SK-N-SH treated with all-trans-retinoic acid at 6 μM for 48 hours (cell line): ENCODE data around the gene GRIK3.

Source experiments
- ATAC-seq: fragments of 200-7000 bp; cut with Tn5 transposase; 3 replicates; pipeline ENCODE4 v1.9.1; 2020; ENCODE audit warnings: mild to moderate bottlenecking, moderate library complexity
- ARNTL ChIP-seq: fragments of 450-650 bp; formaldehyde crosslinking; IDR thresholded peaks from 2 replicates; pipeline ENCODE4 v1.5.0; 2020; ENCODE audit warnings: low read depth, mild to moderate bottlenecking, moderate library complexity, borderline replicate concordance
- BACH2 ChIP-seq: fragments of 250-450 bp; sonication (Bioruptor Pico); IDR thresholded peaks from 2 replicates; pipeline ENCODE4 v1.9.0; 2021; ENCODE audit warnings: mild to moderate bottlenecking, borderline replicate concordance
- CSDC2 ChIP-seq: fragments of 250-450 bp; sonication (Bioruptor Pico); IDR thresholded peaks from 2 replicates; pipeline ENCODE4 v1.5.0; 2020; ENCODE audit warnings: mild to moderate bottlenecking, moderate library complexity
- CSRNP3 ChIP-seq: fragments of 250-450 bp; sonication (Bioruptor Pico); IDR thresholded peaks from 2 replicates; pipeline ENCODE4 v1.5.1; 2021; ENCODE audit warnings: mild to moderate bottlenecking, moderate library complexity
- ESRRG ChIP-seq: fragments of 250-450 bp; sonication (Bioruptor Pico); IDR thresholded peaks from 2 replicates; pipeline ENCODE4 v1.6.1; 2021; ENCODE audit warnings: mild to moderate bottlenecking
- GLIS3 ChIP-seq: fragments of 250-450 bp; sonication (Bioruptor Pico); IDR thresholded peaks from 2 replicates; pipeline ENCODE4 v1.5.0; 2020; ENCODE audit warnings: mild to moderate bottlenecking, moderate library complexity
- ISL1 ChIP-seq: fragments of 250-450 bp; sonication (Bioruptor Pico); IDR thresholded peaks from 2 replicates; pipeline ENCODE4 v2.1.2; 2022; ENCODE audit warnings: mild to moderate bottlenecking, moderate library complexity
- OSR1 ChIP-seq: fragments of 250-450 bp; sonication (Bioruptor Pico); IDR thresholded peaks from 2 replicates; pipeline ENCODE4 v1.8.0; 2022; ENCODE audit warnings: moderate library complexity, mild to moderate bottlenecking, inconsistent platforms
- PATZ1 ChIP-seq: fragments of 250-450 bp; sonication (Bioruptor Pico); IDR thresholded peaks from 2 replicates; pipeline ENCODE4 v1.8.0; 2020; ENCODE audit warnings: mild to moderate bottlenecking, moderate library complexity, borderline replicate concordance
- POU6F1 ChIP-seq: fragments of 250-450 bp; sonication (Bioruptor Pico); IDR thresholded peaks from 2 replicates; pipeline ENCODE4 v1.8.0; 2021; ENCODE audit warnings: low read depth, mild to moderate bottlenecking, moderate library complexity, borderline replicate concordance
- PPARA ChIP-seq: fragments of 250-450 bp; sonication (Bioruptor Pico); IDR thresholded peaks from 2 replicates; pipeline ENCODE4 v1.5.0; 2020; ENCODE audit warnings: mild to moderate bottlenecking, borderline replicate concordance
- RARB ChIP-seq: fragments of 250-450 bp; sonication (Bioruptor Pico); IDR thresholded peaks from 2 replicates; pipeline ENCODE4 v1.8.0; 2021; ENCODE audit warnings: mild to moderate bottlenecking, moderate library complexity
- SNAI2 ChIP-seq: fragments of 250-450 bp; sonication (Bioruptor Pico); IDR thresholded peaks from 2 replicates; pipeline ENCODE4 v1.5.0; 2020; ENCODE audit warnings: mild to moderate bottlenecking, moderate library complexity
- TCF4 ChIP-seq: fragments of 250-450 bp; sonication (Bioruptor Pico); IDR thresholded peaks from 2 replicates; pipeline ENCODE4 v1.8.0; 2021; ENCODE audit warnings: mild to moderate bottlenecking, moderate library complexity, borderline replicate concordance
- TOX ChIP-seq: fragments of 250-450 bp; sonication (Bioruptor Pico); IDR thresholded peaks from 2 replicates; pipeline ENCODE4 v1.8.0; 2021; ENCODE audit warnings: mild to moderate bottlenecking, moderate library complexity, borderline replicate concordance
- ZFP30 ChIP-seq: fragments of 450-650 bp; formaldehyde crosslinking; IDR thresholded peaks from 2 replicates; pipeline ENCODE4 v1.5.0; 2022; ENCODE audit warnings: mild to moderate bottlenecking, moderate library complexity
- ZNF565 ChIP-seq: fragments of 450-650 bp; formaldehyde crosslinking; conservative IDR thresholded peaks from 2 replicates; pipeline ENCODE4 v1.5.0; 2020; ENCODE audit warnings: low read depth, mild to moderate bottlenecking, moderate library complexity
- ZNF70 ChIP-seq: fragments of 450-650 bp; formaldehyde crosslinking; IDR thresholded peaks from 2 replicates; pipeline ENCODE4 v1.5.0; 2020; ENCODE audit warnings: mild to moderate bottlenecking, moderate library complexity
- ZNF8 ChIP-seq: fragments of 450-650 bp; formaldehyde crosslinking; IDR thresholded peaks from 2 replicates; pipeline ENCODE4 v1.5.0; 2020; ENCODE audit warnings: mild to moderate bottlenecking, moderate library complexity
- TF ChIP-seq, protein P1 (sequence below): fragments of 250-450 bp; sonication (Bioruptor Pico); IDR thresholded peaks from 2 replicates; pipeline ENCODE4 v1.5.0; 2020; ENCODE audit warnings: mild to moderate bottlenecking, moderate library complexity
- TF ChIP-seq, protein P2 (sequence below): fragments of 250-450 bp; sonication (Bioruptor Pico); IDR thresholded peaks from 2 replicates; pipeline ENCODE4 v1.5.1; 2020; ENCODE audit warnings: low read depth, mild to moderate bottlenecking, moderate library complexity

The GRIK3 gene

DNA sequence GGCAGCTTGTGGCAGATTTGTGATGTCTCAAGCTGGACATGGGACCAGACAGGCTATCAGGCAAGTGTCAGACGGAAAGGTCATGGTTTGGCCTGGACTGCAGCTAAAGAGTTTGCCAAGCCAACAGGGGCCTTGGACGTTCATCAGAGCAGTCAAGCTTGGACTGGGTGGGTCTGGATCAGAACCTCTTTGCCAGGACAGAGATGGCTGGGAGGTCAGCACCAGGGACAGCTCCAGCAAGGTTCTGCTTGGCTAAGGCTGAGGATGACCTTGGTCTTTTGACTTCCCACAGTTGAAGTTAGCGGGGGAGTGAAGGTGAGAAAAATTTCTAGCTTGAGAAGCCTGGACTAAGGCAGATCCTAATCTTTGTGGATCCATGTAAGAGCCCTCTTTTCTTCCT is 68.1 kb downstream of the GRIK3 start:
- no peak for TF ChIP-seq PATZ1 (CRISPR knock-in tag)
- no peak for TF ChIP-seq ZNF8
- TF ChIP-seq, protein P1, sequence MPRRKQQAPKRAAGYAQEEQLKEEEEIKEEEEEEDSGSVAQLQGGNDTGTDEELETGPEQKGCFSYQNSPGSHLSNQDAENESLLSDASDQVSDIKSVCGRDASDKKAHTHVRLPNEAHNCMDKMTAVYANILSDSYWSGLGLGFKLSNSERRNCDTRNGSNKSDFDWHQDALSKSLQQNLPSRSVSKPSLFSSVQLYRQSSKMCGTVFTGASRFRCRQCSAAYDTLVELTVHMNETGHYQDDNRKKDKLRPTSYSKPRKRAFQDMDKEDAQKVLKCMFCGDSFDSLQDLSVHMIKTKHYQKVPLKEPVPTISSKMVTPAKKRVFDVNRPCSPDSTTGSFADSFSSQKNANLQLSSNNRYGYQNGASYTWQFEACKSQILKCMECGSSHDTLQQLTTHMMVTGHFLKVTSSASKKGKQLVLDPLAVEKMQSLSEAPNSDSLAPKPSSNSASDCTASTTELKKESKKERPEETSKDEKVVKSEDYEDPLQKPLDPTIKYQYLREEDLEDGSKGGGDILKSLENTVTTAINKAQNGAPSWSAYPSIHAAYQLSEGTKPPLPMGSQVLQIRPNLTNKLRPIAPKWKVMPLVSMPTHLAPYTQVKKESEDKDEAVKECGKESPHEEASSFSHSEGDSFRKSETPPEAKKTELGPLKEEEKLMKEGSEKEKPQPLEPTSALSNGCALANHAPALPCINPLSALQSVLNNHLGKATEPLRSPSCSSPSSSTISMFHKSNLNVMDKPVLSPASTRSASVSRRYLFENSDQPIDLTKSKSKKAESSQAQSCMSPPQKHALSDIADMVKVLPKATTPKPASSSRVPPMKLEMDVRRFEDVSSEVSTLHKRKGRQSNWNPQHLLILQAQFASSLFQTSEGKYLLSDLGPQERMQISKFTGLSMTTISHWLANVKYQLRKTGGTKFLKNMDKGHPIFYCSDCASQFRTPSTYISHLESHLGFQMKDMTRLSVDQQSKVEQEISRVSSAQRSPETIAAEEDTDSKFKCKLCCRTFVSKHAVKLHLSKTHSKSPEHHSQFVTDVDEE (CRISPR knock-in tag), result no peak
- TF ChIP-seq ZFP30, result no peak
- no peak for TF ChIP-seq CSRNP3 (CRISPR knock-in tag)
- TF ChIP-seq ISL1 (CRISPR knock-in tag), result no peak
- TF ChIP-seq ARNTL, result no peak
- TF ChIP-seq ZNF565 (CRISPR knock-in tag), result no peak
- no peak for TF ChIP-seq OSR1 (CRISPR knock-in tag)
- TF ChIP-seq ESRRG (CRISPR knock-in tag), result no peak
- TF ChIP-seq RARB (CRISPR knock-in tag), result no peak
- TF ChIP-seq TOX, result no peak
- no peak for TF ChIP-seq GLIS3
- no peak for TF ChIP-seq SNAI2
- no peak for TF ChIP-seq PPARA
- TF ChIP-seq ZNF70 (CRISPR knock-in tag), result no peak
- ATAC-seq, result no peak

GRCh38 chr1:36965275-36966159 is 68.8 kb downstream of the GRIK3 start:
- ATAC-seq, result no peak
- no peak for TF ChIP-seq ARNTL
- TF ChIP-seq, all 23 proteins: peak for 0

DNA sequence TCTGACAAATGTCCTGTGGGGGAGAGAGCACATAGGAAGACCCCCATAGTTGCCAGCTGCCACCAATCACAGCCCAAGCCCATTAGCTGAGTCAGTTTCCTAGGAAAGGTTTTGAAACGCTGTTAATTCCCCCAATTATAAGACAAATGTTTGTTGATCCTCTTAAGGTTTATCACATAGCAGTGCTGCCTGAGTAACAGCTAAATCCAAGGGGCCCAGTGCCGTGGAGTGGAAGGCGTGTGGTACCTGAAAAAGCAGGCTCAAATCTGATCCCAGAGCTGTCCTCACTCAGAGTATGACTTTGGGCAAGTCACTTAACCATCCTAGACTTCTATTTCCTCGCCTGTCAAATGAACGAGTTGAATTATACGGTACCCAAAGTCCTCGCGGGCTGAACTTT is 69.5 kb downstream of the GRIK3 start:
- no peak for ATAC-seq
- no peak for TF ChIP-seq BACH2 (CRISPR knock-in tag)
- TF ChIP-seq, protein P1 (CRISPR knock-in tag), result no peak
- TF ChIP-seq TCF4, result no peak
- TF ChIP-seq PATZ1 (CRISPR knock-in tag), result no peak
- no peak for TF ChIP-seq PPARA
- TF ChIP-seq OSR1 (CRISPR knock-in tag), result no peak
- no peak for TF ChIP-seq CSRNP3 (CRISPR knock-in tag)
- TF ChIP-seq ISL1 (CRISPR knock-in tag), result no peak
- TF ChIP-seq POU6F1 (CRISPR knock-in tag), result no peak
- TF ChIP-seq, protein P2, sequence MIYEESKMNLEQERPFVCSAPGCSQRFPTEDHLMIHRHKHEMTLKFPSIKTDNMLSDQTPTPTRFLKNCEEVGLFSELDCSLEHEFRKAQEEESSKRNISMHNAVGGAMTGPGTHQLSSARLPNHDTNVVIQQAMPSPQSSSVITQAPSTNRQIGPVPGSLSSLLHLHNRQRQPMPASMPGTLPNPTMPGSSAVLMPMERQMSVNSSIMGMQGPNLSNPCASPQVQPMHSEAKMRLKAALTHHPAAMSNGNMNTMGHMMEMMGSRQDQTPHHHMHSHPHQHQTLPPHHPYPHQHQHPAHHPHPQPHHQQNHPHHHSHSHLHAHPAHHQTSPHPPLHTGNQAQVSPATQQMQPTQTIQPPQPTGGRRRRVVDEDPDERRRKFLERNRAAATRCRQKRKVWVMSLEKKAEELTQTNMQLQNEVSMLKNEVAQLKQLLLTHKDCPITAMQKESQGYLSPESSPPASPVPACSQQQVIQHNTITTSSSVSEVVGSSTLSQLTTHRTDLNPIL (CRISPR knock-in tag), result no peak
- TF ChIP-seq ESRRG (CRISPR knock-in tag), result no peak
- no peak for TF ChIP-seq GLIS3
- no peak for TF ChIP-seq ZFP30
- TF ChIP-seq CSDC2 (CRISPR knock-in tag), result no peak
